ENCODE data around the gene RXRB. TPM values are rescaled to one million over a fixed set of nuclear protein-coding genes. Genes with fewer than 3 reads are reported as not detected.

Gene RXRB
- total and polyA plus RNA-seq, 2 of the 13 experiments (the other 11 are each of a cell fraction or from before 2014, with no cell fraction given): 26.7 to 55.7 TPM

DNA sequence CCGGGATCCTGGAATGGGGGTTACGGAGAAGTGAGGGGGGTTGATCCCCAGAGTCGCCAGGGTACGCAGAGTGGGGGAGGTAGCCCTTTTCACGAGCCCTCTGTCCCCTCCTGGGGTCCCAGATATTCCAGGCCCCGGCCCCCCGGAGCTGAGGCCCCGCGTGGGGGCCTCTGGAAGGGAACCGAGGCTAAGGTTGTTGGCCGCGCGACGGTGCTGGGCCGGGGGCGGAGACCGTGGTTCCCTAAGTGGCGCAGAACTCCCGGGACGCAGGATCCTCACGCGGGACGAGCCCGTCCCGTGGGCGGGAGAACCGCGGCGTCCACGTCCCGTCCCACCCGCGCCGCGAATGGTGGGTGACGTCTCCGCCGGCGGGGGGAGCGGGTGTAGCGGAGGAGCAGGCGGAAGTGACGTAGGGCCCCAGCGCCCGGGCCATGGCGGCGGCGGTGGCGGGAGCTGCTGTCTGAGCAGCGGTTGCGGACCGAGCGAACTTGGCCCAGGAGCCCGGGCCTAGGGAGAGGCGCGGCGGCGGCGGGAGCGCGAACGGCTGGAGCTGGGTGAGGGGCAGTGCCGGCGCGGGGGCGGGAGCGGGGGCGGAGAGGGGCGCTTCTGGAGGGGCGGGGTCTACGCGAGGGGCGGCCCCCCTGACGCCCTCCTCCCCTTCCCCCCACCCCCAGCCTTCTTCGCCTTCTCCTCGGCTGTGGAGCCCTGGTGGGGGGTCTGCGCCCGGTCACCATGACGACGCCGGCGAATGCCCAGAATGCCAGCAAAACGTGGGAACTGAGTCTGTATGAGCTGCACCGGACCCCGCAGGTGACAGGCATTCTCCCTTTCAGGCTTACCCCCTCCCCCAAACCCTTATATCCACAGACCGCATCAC, 7.9 kb upstream of the RXRB start, which contains the start of gene RING1 (continued):
- TF ChIP-seq ZNF713 (CRISPR knock-in tag; IDR thresholded peaks at IDR 0.05) (0 out of 2 replicates have a peak, but pooled peaks have one; percentile 28), ZNF260 (CRISPR knock-in tag; IDR thresholded peaks at IDR 0.05; ENCODE audit: borderline replicate concordance, low read depth) (no peak), ZNF234 (CRISPR knock-in tag; conservative IDR thresholded peaks at IDR 0.05) (peak; percentile 67; the same call in 1 of the 2 replicates), PAX8 (CRISPR knock-in tag; IDR thresholded peaks at IDR 0.05; ENCODE audit: borderline replicate concordance) (0 out of 2 replicates have a peak, but pooled peaks have one; percentile 44), SP1 (IDR thresholded peaks at IDR 0.05) (no peak), SP1 (CRISPR knock-in tag; IDR thresholded peaks at IDR 0.05) (peak; percentile 64; the same call in 1 of the 2 replicates), RFXAP (CRISPR knock-in tag; IDR thresholded peaks at IDR 0.05; ENCODE audit: borderline replicate concordance) (peak; percentile 65; the same call in 1 of the 2 replicates), ZNF607 (CRISPR knock-in tag; IDR thresholded peaks at IDR 0.05; ENCODE audit: borderline replicate concordance) (peak; percentile 91; the same call in 1 of the 2 replicates), ZNF225 (CRISPR knock-in tag; IDR thresholded peaks at IDR 0.05) (peak; percentile 44; the same call in 1 of the 2 replicates), JUNB (CRISPR knock-in tag; IDR thresholded peaks at IDR 0.05; ENCODE audit: borderline replicate concordance) (peak; percentile 47; the same call in 1 of the 2 replicates), ZNF264 (CRISPR knock-in tag; IDR thresholded peaks at IDR 0.05) (no peak), KLF9 (CRISPR knock-in tag; IDR thresholded peaks at IDR 0.05; ENCODE audit: low read depth) (no peak), MBNL3 (CRISPR knock-in tag; conservative IDR thresholded peaks at IDR 0.05) (no peak), NONO (IDR thresholded peaks at IDR 0.05) (no peak), NONO (CRISPR knock-in tag; conservative IDR thresholded peaks at IDR 0.05) (peak; percentile 92)
- TF ChIP-seq, protein P1, sequence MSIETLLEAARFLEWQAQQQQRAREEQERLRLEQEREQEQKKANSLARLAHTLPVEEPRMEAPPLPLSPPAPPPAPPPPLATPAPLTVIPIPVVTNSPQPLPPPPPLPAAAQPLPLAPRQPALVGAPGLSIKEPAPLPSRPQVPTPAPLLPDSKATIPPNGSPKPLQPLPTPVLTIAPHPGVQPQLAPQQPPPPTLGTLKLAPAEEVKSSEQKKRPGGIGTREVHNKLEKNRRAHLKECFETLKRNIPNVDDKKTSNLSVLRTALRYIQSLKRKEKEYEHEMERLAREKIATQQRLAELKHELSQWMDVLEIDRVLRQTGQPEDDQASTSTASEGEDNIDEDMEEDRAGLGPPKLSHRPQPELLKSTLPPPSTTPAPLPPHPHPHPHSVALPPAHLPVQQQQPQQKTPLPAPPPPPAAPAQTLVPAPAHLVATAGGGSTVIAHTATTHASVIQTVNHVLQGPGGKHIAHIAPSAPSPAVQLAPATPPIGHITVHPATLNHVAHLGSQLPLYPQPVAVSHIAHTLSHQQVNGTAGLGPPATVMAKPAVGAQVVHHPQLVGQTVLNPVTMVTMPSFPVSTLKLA (IDR thresholded peaks at IDR 0.05): no peak
- TF ChIP-seq, protein P2, sequence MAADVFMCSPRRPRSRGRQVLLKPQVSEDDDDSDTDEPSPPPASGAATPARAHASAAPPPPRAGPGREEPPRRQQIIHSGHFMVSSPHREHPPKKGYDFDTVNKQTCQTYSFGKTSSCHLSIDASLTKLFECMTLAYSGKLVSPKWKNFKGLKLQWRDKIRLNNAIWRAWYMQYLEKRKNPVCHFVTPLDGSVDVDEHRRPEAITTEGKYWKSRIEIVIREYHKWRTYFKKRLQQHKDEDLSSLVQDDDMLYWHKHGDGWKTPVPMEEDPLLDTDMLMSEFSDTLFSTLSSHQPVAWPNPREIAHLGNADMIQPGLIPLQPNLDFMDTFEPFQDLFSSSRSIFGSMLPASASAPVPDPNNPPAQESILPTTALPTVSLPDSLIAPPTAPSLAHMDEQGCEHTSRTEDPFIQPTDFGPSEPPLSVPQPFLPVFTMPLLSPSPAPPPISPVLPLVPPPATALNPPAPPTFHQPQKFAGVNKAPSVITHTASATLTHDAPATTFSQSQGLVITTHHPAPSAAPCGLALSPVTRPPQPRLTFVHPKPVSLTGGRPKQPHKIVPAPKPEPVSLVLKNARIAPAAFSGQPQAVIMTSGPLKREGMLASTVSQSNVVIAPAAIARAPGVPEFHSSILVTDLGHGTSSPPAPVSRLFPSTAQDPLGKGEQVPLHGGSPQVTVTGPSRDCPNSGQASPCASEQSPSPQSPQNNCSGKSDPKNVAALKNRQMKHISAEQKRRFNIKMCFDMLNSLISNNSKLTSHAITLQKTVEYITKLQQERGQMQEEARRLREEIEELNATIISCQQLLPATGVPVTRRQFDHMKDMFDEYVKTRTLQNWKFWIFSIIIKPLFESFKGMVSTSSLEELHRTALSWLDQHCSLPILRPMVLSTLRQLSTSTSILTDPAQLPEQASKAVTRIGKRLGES (CRISPR knock-in tag; IDR thresholded peaks at IDR 0.05; ENCODE audit: borderline replicate concordance): no peak
- TF ChIP-seq, protein P3, sequence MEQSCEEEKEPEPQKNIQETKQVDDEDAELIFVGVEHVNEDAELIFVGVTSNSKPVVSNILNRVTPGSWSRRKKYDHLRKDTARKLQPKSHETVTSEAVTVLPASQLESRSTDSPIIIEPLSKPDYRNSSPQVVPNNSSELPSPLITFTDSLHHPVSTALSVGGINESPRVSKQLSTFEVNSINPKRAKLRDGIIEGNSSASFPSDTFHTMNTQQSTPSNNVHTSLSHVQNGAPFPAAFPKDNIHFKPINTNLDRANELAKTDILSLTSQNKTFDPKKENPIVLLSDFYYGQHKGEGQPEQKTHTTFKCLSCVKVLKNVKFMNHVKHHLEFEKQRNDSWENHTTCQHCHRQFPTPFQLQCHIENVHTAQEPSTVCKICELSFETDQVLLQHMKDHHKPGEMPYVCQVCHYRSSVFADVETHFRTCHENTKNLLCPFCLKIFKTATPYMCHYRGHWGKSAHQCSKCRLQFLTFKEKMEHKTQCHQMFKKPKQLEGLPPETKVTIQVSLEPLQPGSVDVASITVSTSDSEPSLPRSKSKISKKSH (CRISPR knock-in tag; IDR thresholded peaks at IDR 0.05; ENCODE audit: borderline replicate concordance): peak; percentile 42; the same call in 1 of the 2 replicates
- TF ChIP-seq, protein P4, sequence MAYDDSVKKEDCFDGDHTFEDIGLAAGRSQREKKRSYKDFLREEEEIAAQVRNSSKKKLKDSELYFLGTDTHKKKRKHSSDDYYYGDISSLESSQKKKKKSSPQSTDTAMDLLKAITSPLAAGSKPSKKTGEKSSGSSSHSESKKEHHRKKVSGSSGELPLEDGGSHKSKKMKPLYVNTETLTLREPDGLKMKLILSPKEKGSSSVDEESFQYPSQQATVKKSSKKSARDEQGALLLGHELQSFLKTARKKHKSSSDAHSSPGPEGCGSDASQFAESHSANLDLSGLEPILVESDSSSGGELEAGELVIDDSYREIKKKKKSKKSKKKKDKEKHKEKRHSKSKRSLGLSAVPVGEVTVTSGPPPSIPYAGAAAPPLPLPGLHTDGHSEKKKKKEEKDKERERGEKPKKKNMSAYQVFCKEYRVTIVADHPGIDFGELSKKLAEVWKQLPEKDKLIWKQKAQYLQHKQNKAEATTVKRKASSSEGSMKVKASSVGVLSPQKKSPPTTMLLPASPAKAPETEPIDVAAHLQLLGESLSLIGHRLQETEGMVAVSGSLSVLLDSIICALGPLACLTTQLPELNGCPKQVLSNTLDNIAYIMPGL (CRISPR knock-in tag; IDR thresholded peaks at IDR 0.05; ENCODE audit: borderline replicate concordance in 1 of 2, low read depth in 1 of 2): peak; percentile 78 to 94; a peak in 3 of 4 replicates
